Endodermal cell (in vitro differentiated cells): ENCODE results near the gene TOM1L1. TPM values are rescaled to one million over a fixed set of nuclear protein-coding genes. Genes with fewer than 3 reads are reported as not detected.
A peak's percentile ranks its signal among the peaks of the same experiment; 100 is the strongest.

ENCODE experiments used
- DNase-seq: peaks from one replicate; pipeline ENCODE4 v3.0.0-alpha.2; 2017
- H3K27ac ChIP-seq: 2 replicates; pipeline ENCODE4 v1.5.1; 2013; ENCODE audit warnings: mild to moderate bottlenecking, low read depth, low read length, moderate library complexity
- H3K27me3 ChIP-seq: 2 replicates; pipeline ENCODE4 v1.6.1; 2013; ENCODE audit warnings: mild to moderate bottlenecking, low read length, moderate library complexity; ENCODE audit not compliant: insufficient read depth, control insufficient read depth, poor library complexity, severe bottlenecking
- H3K36me3 ChIP-seq: 2 replicates; pipeline ENCODE4 v1.7.0; 2013; ENCODE audit warnings: mild to moderate bottlenecking, low read length, moderate library complexity; ENCODE audit not compliant: control insufficient read depth, insufficient read depth
- H3K4me1 ChIP-seq: one replicate; pipeline ENCODE4 v1.7.0; 2013; ENCODE audit warnings: low read length; ENCODE audit not compliant: control insufficient read depth, insufficient read depth
- H3K4me3 ChIP-seq: 2 replicates; pipeline ENCODE4 v1.5.1; 2013; ENCODE audit warnings: mild to moderate bottlenecking, low read length, moderate library complexity
- H3K9ac ChIP-seq: 2 replicates; pipeline ENCODE4 v1.6.1; 2013; ENCODE audit warnings: mild to moderate bottlenecking, low read length, moderate library complexity; ENCODE audit not compliant: poor library complexity, severe bottlenecking; ENCODE audit errors: extremely low read depth
- H3K9me3 ChIP-seq: 2 replicates; pipeline ENCODE4 v1.6.1; 2013; ENCODE audit warnings: mild to moderate bottlenecking, low read length, moderate library complexity; ENCODE audit not compliant: control insufficient read depth
- H3K27ac Mint-ChIP-seq: 2 replicates; pipeline ENCODE4 v1.8.0; 2020; ENCODE audit warnings: mixed read lengths
- H3K27me3 Mint-ChIP-seq: 2 replicates; pipeline ENCODE4 v1.8.0; 2021; ENCODE audit warnings: mild to moderate bottlenecking, mixed read lengths; ENCODE audit not compliant: insufficient read depth
- H3K36me3 Mint-ChIP-seq: 2 replicates; pipeline ENCODE4 v1.8.0; 2020; ENCODE audit warnings: low read depth, mixed read lengths
- H3K4me1 Mint-ChIP-seq: 2 replicates; pipeline ENCODE4 v1.8.0; 2020; ENCODE audit warnings: mixed read lengths
- H3K4me3 Mint-ChIP-seq: 2 replicates; pipeline ENCODE4 v1.8.0; 2020; ENCODE audit warnings: mild to moderate bottlenecking, moderate library complexity, mixed read lengths
- H3K9me3 Mint-ChIP-seq: 2 replicates; pipeline ENCODE4 v1.8.0; 2020; ENCODE audit warnings: mild to moderate bottlenecking, mixed read lengths
- WGBS, 2 experiments: methylation state at CpG; one replicate each; pipeline versions ENCODE4 v1.1.5 to v1.1.7; 2013; ENCODE audit warnings: missing lambda C conversion rate in 2 of 2, mixed read lengths in 1 of 2; ENCODE audit not compliant: insufficient coverage in 1 of 2, insufficient read length in 1 of 2; 5-methylcytosine and 5-hydroxymethylcytosine counted together
- total RNA-seq, 2 donors: library from RNA; stranded (reverse); fragmentation: NEBNext Ultra II Directional in 1 of 2; extraction: Animal tissue kit (Norgen Biotek cat#: 25700) in 1 of 2; gene quantifications; 2 replicates in 1 of 2; 3 replicates in 1 of 2; pipeline ENCODE4 v1.2.1, GENCODE V29; 2021
- TF ChIP-seq, protein P1 (sequence below): fragments of 200-600 bp; sonication (generic); conservative IDR thresholded peaks from 2 replicates; pipeline ENCODE4 v1.5.0; 2021; ENCODE audit warnings: antibody characterized with exemption, mild to moderate bottlenecking

Gene TOM1L1
- total RNA-seq, 2 donors from 2014 or later = 54.9 to 55.6 TPM

DNA sequence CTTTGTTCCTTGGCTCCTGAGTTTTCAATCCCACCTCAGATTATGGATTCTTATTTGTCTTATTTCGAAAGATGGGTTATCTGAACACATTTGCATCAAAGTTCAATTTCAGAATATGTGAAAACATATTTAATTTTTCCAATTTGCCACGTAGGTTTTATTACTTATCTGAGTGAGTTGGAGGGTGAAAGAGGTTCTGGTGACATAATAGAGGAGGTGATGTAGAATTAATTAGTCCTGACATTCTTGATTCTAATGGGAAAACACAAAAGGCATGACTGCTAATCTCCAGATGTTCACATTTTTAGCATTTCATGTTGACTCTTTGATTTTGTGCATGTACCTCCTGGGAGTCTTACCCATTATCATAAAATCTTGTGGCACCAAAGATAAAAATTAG, 9.1 kb downstream of the TOM1L1 start:
- Histone ChIP-seq H3K4me3 (no peak overlapping the region), H3K27ac (no peak overlapping the region), H3K4me1 (no peaks in the 10 kb centered on the region), H3K9ac (no peak overlapping the region), H3K9me3 (no peaks in the 10 kb centered on the region), H3K36me3 (peaks cover 76% of the 10 kb centered on the region), H3K27me3 (no peaks in the 10 kb centered on the region)
- no peak overlapping the region for H3K27ac Mint-ChIP-seq
- H3K36me3 Mint-ChIP-seq = peaks cover 70% of the 10 kb centered on the region
- peaks cover 3% of the 10 kb centered on the region for H3K4me1 Mint-ChIP-seq
- H3K4me3 Mint-ChIP-seq = no peak overlapping the region
- 93% methylated on average over 2 of the region's 2 CpGs; no CpG with 5 or more reads in 1 of the 2 experiments for WGBS, 2 experiments
- H3K27me3 Mint-ChIP-seq = no peaks in the 10 kb centered on the region
- DNase-seq = no peak
- no peaks in the 10 kb centered on the region for H3K9me3 Mint-ChIP-seq
- TF ChIP-seq, protein P1, sequence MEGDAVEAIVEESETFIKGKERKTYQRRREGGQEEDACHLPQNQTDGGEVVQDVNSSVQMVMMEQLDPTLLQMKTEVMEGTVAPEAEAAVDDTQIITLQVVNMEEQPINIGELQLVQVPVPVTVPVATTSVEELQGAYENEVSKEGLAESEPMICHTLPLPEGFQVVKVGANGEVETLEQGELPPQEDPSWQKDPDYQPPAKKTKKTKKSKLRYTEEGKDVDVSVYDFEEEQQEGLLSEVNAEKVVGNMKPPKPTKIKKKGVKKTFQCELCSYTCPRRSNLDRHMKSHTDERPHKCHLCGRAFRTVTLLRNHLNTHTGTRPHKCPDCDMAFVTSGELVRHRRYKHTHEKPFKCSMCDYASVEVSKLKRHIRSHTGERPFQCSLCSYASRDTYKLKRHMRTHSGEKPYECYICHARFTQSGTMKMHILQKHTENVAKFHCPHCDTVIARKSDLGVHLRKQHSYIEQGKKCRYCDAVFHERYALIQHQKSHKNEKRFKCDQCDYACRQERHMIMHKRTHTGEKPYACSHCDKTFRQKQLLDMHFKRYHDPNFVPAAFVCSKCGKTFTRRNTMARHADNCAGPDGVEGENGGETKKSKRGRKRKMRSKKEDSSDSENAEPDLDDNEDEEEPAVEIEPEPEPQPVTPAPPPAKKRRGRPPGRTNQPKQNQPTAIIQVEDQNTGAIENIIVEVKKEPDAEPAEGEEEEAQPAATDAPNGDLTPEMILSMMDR = no peak

DNA sequence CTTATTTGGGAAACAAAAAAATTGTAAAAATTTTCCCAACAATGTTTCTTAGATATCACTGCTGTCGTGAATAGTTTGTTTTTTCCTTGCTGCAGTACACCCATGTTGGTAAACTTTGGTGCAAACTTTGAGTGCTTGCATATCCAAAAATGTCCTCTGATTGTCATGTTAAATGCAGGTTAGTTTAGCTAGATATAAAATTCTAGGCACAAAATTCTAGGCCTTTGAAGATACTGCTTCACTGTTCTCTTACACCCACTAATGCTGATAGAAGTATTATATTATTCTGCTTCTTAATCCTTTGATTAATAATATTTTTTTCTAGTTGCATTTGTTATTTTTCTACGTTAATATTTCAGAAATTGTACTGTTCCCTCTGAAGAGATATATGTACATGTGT, 16.1 kb downstream of the TOM1L1 start:
- Mint-ChIP-seq H3K36me3 (peaks cover 77% of the 10 kb centered on the region), H3K27ac (no peak overlapping the region), H3K9me3 (peaks cover 18% of the 10 kb centered on the region), H3K4me1 (peaks cover 8% of the 10 kb centered on the region), H3K4me3 (no peak overlapping the region), H3K27me3 (no peaks in the 10 kb centered on the region)
- H3K9me3 ChIP-seq = peaks cover 17% of the 10 kb centered on the region
- no peak overlapping the region for H3K4me3 ChIP-seq
- TF ChIP-seq, protein P1 = no peak
- no peak overlapping the region for H3K9ac ChIP-seq
- 94 to 100% methylated on average over 1 of the region's 2 CpGs for WGBS, 2 experiments
- H3K36me3 ChIP-seq = peaks cover 74% of the 10 kb centered on the region
- no peak for DNase-seq
- H3K4me1 ChIP-seq = no peaks in the 10 kb centered on the region
- H3K27ac ChIP-seq = no peak overlapping the region
- no peaks in the 10 kb centered on the region for H3K27me3 ChIP-seq

DNA sequence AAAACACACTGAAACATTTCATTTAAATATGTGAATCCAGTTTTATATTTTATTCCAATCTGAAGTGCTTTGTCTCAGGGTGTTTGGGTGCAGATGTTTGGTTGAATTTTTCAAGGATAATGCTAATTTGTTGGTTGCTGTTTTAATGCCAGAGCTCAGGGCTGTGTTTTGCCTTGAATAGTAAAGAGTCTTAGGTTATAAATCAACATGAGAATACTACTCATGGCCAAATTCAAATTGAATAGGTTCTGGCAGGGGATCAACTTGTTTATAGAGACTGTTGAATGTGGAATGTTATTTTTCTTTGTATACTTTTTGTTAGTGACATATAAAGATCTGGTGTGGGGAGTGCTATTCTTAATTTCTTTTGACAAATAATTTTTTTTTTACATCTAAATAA, 18.8 kb downstream of the TOM1L1 start:
- Mint-ChIP-seq H3K27ac (peak overlapping the region; percentile 8), H3K36me3 (peaks cover 69% of the 10 kb centered on the region), H3K4me1 (peaks cover 8% of the 10 kb centered on the region), H3K27me3 (no peaks in the 10 kb centered on the region), H3K4me3 (no peak overlapping the region), H3K9me3 (peaks cover 18% of the 10 kb centered on the region)
- TF ChIP-seq, protein P1 = no peak
- no peak for DNase-seq
- Histone ChIP-seq H3K27ac (no peak overlapping the region), H3K9ac (no peak overlapping the region), H3K4me3 (no peak overlapping the region), H3K36me3 (peaks cover 59% of the 10 kb centered on the region), H3K27me3 (no peaks in the 10 kb centered on the region), H3K9me3 (peaks cover 17% of the 10 kb centered on the region), H3K4me1 (no peaks in the 10 kb centered on the region)
